Neural crest cell (in vitro differentiated cells): Measurements from ENCODE around the gene CRTC1. TPM values are rescaled to one million over a fixed set of nuclear protein-coding genes. Genes with fewer than 3 reads are reported as not detected.

Experiments
- DNase-seq: peaks from one replicate; pipeline ENCODE4 v3.0.0; 2021; ENCODE audit warnings: low read depth, mixed read lengths, low spot score
- H3K27ac Mint-ChIP-seq: one replicate; pipeline ENCODE4 v1.8.0; 2021; ENCODE audit warnings: mild to moderate bottlenecking, mixed read lengths; ENCODE audit not compliant: unreplicated experiment
- H3K27me3 Mint-ChIP-seq: 2 replicates; pipeline ENCODE4 v1.8.0; 2021; ENCODE audit warnings: low read depth, mild to moderate bottlenecking, mixed read lengths
- H3K36me3 Mint-ChIP-seq: 2 replicates; pipeline ENCODE4 v1.8.0; 2021; ENCODE audit warnings: low read depth, mild to moderate bottlenecking, mixed read lengths
- H3K4me1 Mint-ChIP-seq: 2 replicates; pipeline ENCODE4 v1.8.0; 2021; ENCODE audit warnings: mixed read lengths
- H3K4me3 Mint-ChIP-seq: one replicate; pipeline ENCODE4 v1.8.0; 2021; ENCODE audit warnings: mild to moderate bottlenecking, mixed read lengths
- H3K9me3 Mint-ChIP-seq: 2 replicates; pipeline ENCODE4 v1.8.0; 2021; ENCODE audit warnings: mixed read lengths
- CTCF ChIP-seq: fragments of 200-600 bp; sonication (generic); conservative IDR thresholded peaks from 2 replicates; pipeline ENCODE4 v1.5.0; 2021; ENCODE audit warnings: antibody characterized with exemption, mild to moderate bottlenecking
- total RNA-seq: library from RNA; stranded (reverse); gene quantifications from 2 replicates; pipeline ENCODE4 v1.2.1, GENCODE V29; 2021

The CRTC1 gene
- total RNA-seq, 1 donor from 2014 or later: 24.1 TPM

- H3K4me1 Mint-ChIP-seq: peaks cover 20% of the 10 kb centered on the region
- DNase-seq: no peak
- TF ChIP-seq CTCF: no peak
- H3K9me3 Mint-ChIP-seq: no peaks in the 10 kb centered on the region
- H3K36me3 Mint-ChIP-seq: peaks cover 6% of the 10 kb centered on the region
- H3K27me3 Mint-ChIP-seq: no peaks in the 10 kb centered on the region
- no peak overlapping the region for H3K27ac Mint-ChIP-seq
- no peak overlapping the region for H3K4me3 Mint-ChIP-seq
These were observed 34.6 kb downstream of the CRTC1 start for GRCh38 chr19:18718015-18718526.

- no peak for TF ChIP-seq CTCF
- H3K9me3 Mint-ChIP-seq: no peaks in the 10 kb centered on the region
- no peak overlapping the region for H3K27ac Mint-ChIP-seq
- peaks cover 15% of the 10 kb centered on the region for H3K4me1 Mint-ChIP-seq
- no peaks in the 10 kb centered on the region for H3K27me3 Mint-ChIP-seq
- DNase-seq: no peak
- no peak overlapping the region for H3K4me3 Mint-ChIP-seq
- H3K36me3 Mint-ChIP-seq: peaks cover 6% of the 10 kb centered on the region
These were observed 35.5 kb downstream of the CRTC1 start for GRCh38 chr19:18718846-18719458.

- Mint-ChIP-seq H3K4me1 (peaks cover 20% of the 10 kb centered on the region), H3K9me3 (no peaks in the 10 kb centered on the region), H3K36me3 (peaks cover 6% of the 10 kb centered on the region), H3K27ac (no peak overlapping the region), H3K27me3 (no peaks in the 10 kb centered on the region), H3K4me3 (no peak overlapping the region)
- no peak for TF ChIP-seq CTCF
- DNase-seq: no peak
These were observed 36.1 kb downstream of the CRTC1 start for GRCh38 chr19:18719541-18719940.

GRCh38 chr19:18723871-18724377, 40.4 kb downstream of the CRTC1 start:
- H3K36me3 Mint-ChIP-seq: peaks cover 3% of the 10 kb centered on the region
- no peak overlapping the region for H3K4me3 Mint-ChIP-seq
- no peaks in the 10 kb centered on the region for H3K9me3 Mint-ChIP-seq
- no peaks in the 10 kb centered on the region for H3K27me3 Mint-ChIP-seq
- H3K4me1 Mint-ChIP-seq: peaks cover 8% of the 10 kb centered on the region
- DNase-seq: no peak
- TF ChIP-seq CTCF: no peak
- H3K27ac Mint-ChIP-seq: peak overlapping the region; percentile 90

GRCh38 chr19:18725841-18726770, 42.6 kb downstream of the CRTC1 start:
- Mint-ChIP-seq H3K27me3 (no peaks in the 10 kb centered on the region), H3K4me3 (no peak overlapping the region), H3K27ac (peak overlapping the region; percentile 62), H3K9me3 (no peaks in the 10 kb centered on the region), H3K36me3 (peaks cover 3% of the 10 kb centered on the region), H3K4me1 (peaks cover 10% of the 10 kb centered on the region)
- DNase-seq: no peak
- TF ChIP-seq CTCF: no peak
